Small intestine (tissue), 7 donors: ENCODE measurements around the gene MRPL14. TPM values are rescaled to one million over a fixed set of nuclear protein-coding genes. Genes with fewer than 3 reads are reported as not detected.

Source experiments
- DNase-seq, 2 donors: peaks; one replicate each; pipeline versions ENCODE4 v3.0.0 to v3.0.0-alpha.2; 2013
- FAIRE-seq: peaks from 2 replicates; lab custom pipeline; 2012; peaks lifted over from hg19 to GRCh38; lab: Jason Lieb, UNC
- H3K27ac ChIP-seq, 3 donors: one replicate each; pipeline ENCODE4 v1.5.1; 2013; ENCODE audit warnings: low read length in 2 of 3, mild to moderate bottlenecking in 2 of 3, control low read depth in 1 of 3, inconsistent platforms in 1 of 3, low read depth in 1 of 3, moderate library complexity in 1 of 3
- H3K27me3 ChIP-seq, 3 donors: one replicate each; pipeline ENCODE4 v1.6.1; 2013; ENCODE audit warnings: low read length in 3 of 3, inconsistent platforms in 1 of 3; ENCODE audit not compliant: control insufficient read depth in 3 of 3, insufficient read depth in 3 of 3
- H3K36me3 ChIP-seq, 3 donors: one replicate each; pipeline ENCODE4 v1.6.1; 2013; ENCODE audit warnings: low read length in 3 of 3, inconsistent platforms in 1 of 3, low read depth in 1 of 3, mild to moderate bottlenecking in 1 of 3, moderate library complexity in 1 of 3; ENCODE audit not compliant: control insufficient read depth in 3 of 3, insufficient read depth in 2 of 3
- H3K4me1 ChIP-seq, 3 donors: one replicate each; pipeline ENCODE4 v1.6.1; 2013; ENCODE audit warnings: low read length in 2 of 3, inconsistent platforms in 1 of 3, low read depth in 1 of 3, mild to moderate bottlenecking in 1 of 3, moderate library complexity in 1 of 3; ENCODE audit not compliant: control insufficient read depth in 3 of 3, insufficient read depth in 2 of 3
- H3K4me3 ChIP-seq, 3 donors: one replicate each; pipeline ENCODE4 v1.5.1; 2013; ENCODE audit warnings: low read length in 3 of 3, control low read depth in 1 of 3, inconsistent platforms in 1 of 3, low read depth in 1 of 3, mild to moderate bottlenecking in 1 of 3, moderate library complexity in 1 of 3
- H3K9me3 ChIP-seq, 2 donors: one replicate each; pipeline ENCODE4 v1.6.1; 2013; ENCODE audit warnings: low read depth in 1 of 2, low read length in 1 of 2; ENCODE audit not compliant: control insufficient read depth in 2 of 2, insufficient read depth in 1 of 2
- WGBS, 3 donors: extraction: QIAGEN DNeasy Blood & Tissue Kit; methylation state at CpG; one replicate each; pipeline ENCODE4 v1.1.7; 2013; 5-methylcytosine and 5-hydroxymethylcytosine counted together
- polyA plus RNA-seq, 4 donors: library from polyadenylated mRNA; stranded (reverse) in 3 of 4; unstranded in 1 of 4; fragments of 200-250 nt in 3 of 4; fragments of 120-200 nt in 1 of 4; gene quantifications; one replicate each; pipeline versions ENCODE4 v1.2.1 to v1.2.3, GENCODE V29; 2013
- donor health status: healthy with polysubstance abuse.
- donor health status: control.
- donor health status: control.
- donor health status: Bipolar disorder and iron deficiency.
- donor health status: healthy.

Gene MRPL14
- polyA plus RNA-seq, 4 donors: 48.7 to 116 (median 96.0) TPM

- 44 to 54% (median 51%) methylated on average over 9 of the region's 9 CpGs for WGBS, 3 donors
- FAIRE-seq (no peak), DNase-seq (peak in 1 of 2 donors; percentile 34)
- Histone ChIP-seq H3K4me1 (peaks cover 4 to 52% (median 5%) of the 10 kb centered on the region in 3 donors), H3K4me3 (no peak overlapping the region), H3K9me3 (no peaks in the 10 kb centered on the region), H3K27me3 (no peaks in the 10 kb centered on the region), H3K36me3 (no peaks in the 10 kb centered on the region), H3K27ac (no peak overlapping the region)
Observed at GRCh38 chr6:44074813-44075646, 52.2 kb downstream of the MRPL14 start.

GRCh38 chr6:44074439-44074812, 52.8 kb downstream of the MRPL14 start:
- H3K4me1 ChIP-seq: peaks cover 4 to 52% (median 5%) of the 10 kb centered on the region in 3 donors
- peak overlapping the region in 2 of 3 donors; percentile 32 to 62 for H3K27ac ChIP-seq
- no peaks in the 10 kb centered on the region for H3K36me3 ChIP-seq
- peak; percentile 70 to 88 for DNase-seq
- FAIRE-seq: no peak
- no peaks in the 10 kb centered on the region for H3K9me3 ChIP-seq
- H3K27me3 ChIP-seq: no peaks in the 10 kb centered on the region
- no peak overlapping the region for H3K4me3 ChIP-seq
- WGBS, 3 donors: 1 to 2% (median 1%) methylated on average over 13 of the region's 13 CpGs

GRCh38 chr6:44073612-44074438, 53.4 kb downstream of the MRPL14 start:
- 18 to 26% (median 25%) methylated on average over 20 to 25 of the region's 25 CpGs for WGBS, 3 donors
- H3K4me1 ChIP-seq: peaks cover 4 to 47% (median 5%) of the 10 kb centered on the region in 3 donors
- no peaks in the 10 kb centered on the region for H3K36me3 ChIP-seq
- H3K27me3 ChIP-seq: no peaks in the 10 kb centered on the region
- peak overlapping the region in 2 of 3 donors; percentile 32 to 46 for H3K4me3 ChIP-seq
- peak overlapping the region in 2 of 3 donors; percentile 32 to 62 for H3K27ac ChIP-seq
- H3K9me3 ChIP-seq: no peaks in the 10 kb centered on the region
- DNase-seq (no peak), FAIRE-seq (no peak)

GRCh38 chr6:44072959-44073611, 54.2 kb downstream of the MRPL14 start:
- no peaks in the 10 kb centered on the region for H3K9me3 ChIP-seq
- H3K27ac ChIP-seq: peak overlapping the region in 2 of 3 donors; percentile 88 to 89
- peak overlapping the region in 2 of 3 donors; percentile 46 to 55 for H3K4me3 ChIP-seq
- FAIRE-seq (no peak), DNase-seq (peak; percentile 72 to 94)
- H3K4me1 ChIP-seq: peaks cover 4 to 46% (median 5%) of the 10 kb centered on the region in 3 donors
- H3K27me3 ChIP-seq: no peaks in the 10 kb centered on the region
- H3K36me3 ChIP-seq: no peaks in the 10 kb centered on the region
- 1 to 2% (median 2%) methylated on average over 24 to 55 of the region's 55 CpGs for WGBS, 3 donors

- H3K4me3 ChIP-seq: peak overlapping the region in 1 of 3 donors; percentile 55
Observed at GRCh38 chr6:44072452-44072958, 54.7 kb downstream of the MRPL14 start.

GRCh38 chr6:44071670-44072451, 55.4 kb downstream of the MRPL14 start:
- Histone ChIP-seq H3K36me3 (no peaks in the 10 kb centered on the region), H3K9me3 (no peaks in the 10 kb centered on the region), H3K27ac (peak overlapping the region in 2 of 3 donors; percentile 88 to 89), H3K4me3 (no peak overlapping the region), H3K27me3 (no peaks in the 10 kb centered on the region), H3K4me1 (peaks cover 4 to 38% (median 5%) of the 10 kb centered on the region in 3 donors)
- DNase-seq: no peak
- FAIRE-seq: no peak
- 84 to 94% (median 91%) methylated on average over 8 of the region's 8 CpGs for WGBS, 3 donors

More at GRCh38 chr6:44072452-44072958, 54.7 kb downstream of the MRPL14 start:
- DNase-seq (peak in 1 of 2 donors; percentile 38), FAIRE-seq (no peak)
- Histone ChIP-seq H3K27me3 (no peaks in the 10 kb centered on the region), H3K27ac (peak overlapping the region in 2 of 3 donors; percentile 88 to 89), H3K36me3 (no peaks in the 10 kb centered on the region), H3K4me1 (peaks cover 4 to 42% (median 5%) of the 10 kb centered on the region in 3 donors), H3K9me3 (no peaks in the 10 kb centered on the region)
- 64 to 80% (median 64%) methylated on average over 4 of the region's 4 CpGs for WGBS, 3 donors

- H3K27me3 ChIP-seq: no peaks in the 10 kb centered on the region
- FAIRE-seq: no peak
Observed at GRCh38 chr6:44068607-44069296, 58.5 kb downstream of the MRPL14 start.

More at GRCh38 chr6:44068607-44069296, 58.5 kb downstream of the MRPL14 start:
- no peaks in the 10 kb centered on the region for H3K9me3 ChIP-seq
- WGBS, 3 donors: 88 to 90% (median 90%) methylated on average over 5 of the region's 5 CpGs
- H3K4me3 ChIP-seq: no peak overlapping the region
- no peak for DNase-seq
- no peak overlapping the region for H3K27ac ChIP-seq
- peaks cover 0 to 14% (median 3%) of the 10 kb centered on the region in 3 donors for H3K4me1 ChIP-seq
- H3K36me3 ChIP-seq: no peaks in the 10 kb centered on the region
